Measurements from ENCODE around the gene CDH4.

CDH4 gene

GRCh38 chr20:61577065-61577464, 325.0 kb downstream of the CDH4 start:
- DNase-seq (ENCODE audit: low read depth in 2 of 2): no peak

DNA sequence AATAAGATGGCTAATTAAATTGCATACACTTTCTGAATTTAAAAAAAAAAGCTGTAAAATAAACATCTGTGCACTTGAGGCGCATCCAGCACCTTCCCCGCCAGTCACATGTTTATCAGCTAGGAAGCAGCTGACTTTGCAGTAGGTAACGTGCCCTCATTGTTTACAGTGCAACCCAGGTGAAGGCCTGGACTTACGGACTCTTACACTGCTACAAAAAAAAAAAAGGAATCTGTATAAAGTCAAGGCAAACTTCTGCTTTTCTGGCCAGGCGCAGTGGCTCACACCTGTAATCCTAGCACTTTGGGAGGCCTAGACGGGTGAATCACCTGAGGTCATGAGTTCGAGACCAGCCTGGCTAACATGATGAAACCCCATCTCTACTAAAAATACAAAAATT, 327.8 kb downstream of the CDH4 start:
- DNase-seq (ENCODE audit: low read depth in 2 of 2): no peak

DNA sequence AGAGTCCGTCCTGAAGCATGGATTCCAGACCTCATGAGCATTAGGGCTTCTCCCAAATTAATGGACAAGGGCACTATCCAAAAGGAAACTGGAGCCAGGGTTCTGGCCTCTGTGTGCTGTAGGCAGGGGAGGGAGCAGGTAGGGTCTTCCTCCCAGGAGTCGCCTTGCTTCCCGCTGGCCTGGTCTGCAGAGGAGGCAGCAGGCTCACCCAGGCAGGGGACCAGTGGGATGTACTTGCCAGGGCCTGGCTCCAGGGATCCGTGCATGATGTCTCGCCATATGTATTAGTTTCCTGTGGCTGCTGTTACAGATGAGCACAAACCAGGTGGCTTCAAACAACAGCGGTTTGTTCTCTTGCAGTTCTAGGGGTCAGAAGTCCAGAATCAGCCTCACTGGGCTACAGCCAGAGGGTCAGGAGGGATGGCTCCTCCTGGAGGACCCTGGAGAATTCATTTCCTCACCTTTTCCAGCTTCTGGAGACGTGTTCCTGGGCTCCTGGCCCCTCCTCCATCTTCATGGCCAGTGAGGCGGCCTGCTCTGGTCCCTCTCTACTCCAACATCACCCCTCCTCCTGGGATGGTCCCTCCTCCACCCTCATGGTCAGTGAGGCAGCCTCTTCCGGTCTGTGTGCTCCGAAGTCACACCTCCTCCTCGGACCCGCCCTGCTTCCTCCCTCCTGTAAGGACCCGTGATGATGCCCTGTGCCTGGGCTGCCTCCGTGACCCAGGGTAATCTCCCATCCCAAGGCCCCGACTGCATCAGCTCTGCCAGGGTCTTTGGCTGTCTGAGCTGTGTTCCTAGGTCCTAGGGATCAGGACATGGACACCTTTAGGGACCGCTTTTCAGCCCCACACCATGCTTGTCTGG, 329.1 kb downstream of the CDH4 start:
- no peak for DNase-seq (ENCODE audit: low read depth in 2 of 2)

DNA sequence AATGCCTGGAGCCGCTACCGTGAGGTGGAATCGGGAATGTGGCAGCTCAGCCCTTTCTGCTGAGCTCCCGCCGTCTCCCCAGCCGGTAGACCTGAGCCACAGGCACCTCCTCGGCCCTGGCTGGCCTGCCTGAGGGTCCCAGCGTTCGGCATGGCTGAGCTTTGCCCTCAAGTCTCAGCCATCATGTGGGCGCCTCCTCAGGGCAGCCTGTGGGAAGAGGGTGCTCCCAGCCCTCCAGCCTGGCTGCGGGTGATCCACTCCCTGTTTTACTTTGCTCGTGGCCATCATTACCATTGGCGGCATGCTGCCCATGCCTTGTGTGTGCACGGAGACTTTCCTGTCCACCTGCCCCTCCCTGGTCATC, 329.7 kb downstream of the CDH4 start:
- DNase-seq (ENCODE audit: low read depth in 2 of 2): no peak

DNA sequence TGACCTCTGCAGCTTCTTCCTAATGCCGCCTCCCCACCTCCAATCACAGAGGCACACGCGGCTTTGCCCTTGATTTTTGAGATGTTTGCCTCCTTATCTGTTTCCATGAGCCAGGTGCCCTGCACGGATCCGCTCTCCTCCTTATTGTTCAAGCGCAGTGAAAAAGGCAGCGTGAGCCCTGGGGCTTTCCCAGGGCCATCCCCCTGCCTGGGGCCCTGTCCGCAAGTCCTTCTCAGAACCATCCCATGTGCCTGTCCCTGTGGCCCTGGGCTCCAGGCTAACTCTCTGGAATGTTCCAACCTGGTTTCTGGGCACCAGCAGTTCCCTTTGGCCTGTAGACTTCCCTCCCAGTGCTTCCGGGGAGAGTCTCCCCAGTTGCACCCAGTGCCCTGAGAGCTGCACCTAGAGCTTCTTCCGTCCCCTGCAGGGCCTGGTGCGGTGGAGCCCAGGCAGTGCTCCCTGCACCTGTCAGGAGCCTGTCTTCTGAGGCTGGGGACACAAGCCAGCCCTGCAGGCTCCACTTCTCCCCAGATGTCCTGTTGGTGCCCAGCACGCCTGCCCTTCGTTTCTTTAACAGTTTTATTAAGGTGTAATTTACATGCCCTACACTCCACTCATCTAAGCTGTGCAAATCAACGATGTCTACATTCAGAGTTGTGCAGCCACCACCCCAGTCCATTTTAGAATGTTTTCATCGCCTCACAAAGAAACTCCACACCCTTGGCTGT, 330.3 kb downstream of the CDH4 start:
- no peak for DNase-seq (ENCODE audit: low read depth in 2 of 2)

- DNase-seq (ENCODE audit: low read depth in 2 of 2): no peak
Observed at GRCh38 chr20:61583356-61583755, 331.3 kb downstream of the CDH4 start.

- no peak for DNase-seq (ENCODE audit: low read depth in 2 of 2)
Observed at GRCh38 chr20:61584851-61585250, 332.8 kb downstream of the CDH4 start.

GRCh38 chr20:61585764-61586163, 333.7 kb downstream of the CDH4 start:
- DNase-seq (ENCODE audit: low read depth in 2 of 2): no peak

- DNase-seq (ENCODE audit: low read depth in 2 of 2): no peak
Observed at GRCh38 chr20:61587036-61587435, 335.0 kb downstream of the CDH4 start.

DNA sequence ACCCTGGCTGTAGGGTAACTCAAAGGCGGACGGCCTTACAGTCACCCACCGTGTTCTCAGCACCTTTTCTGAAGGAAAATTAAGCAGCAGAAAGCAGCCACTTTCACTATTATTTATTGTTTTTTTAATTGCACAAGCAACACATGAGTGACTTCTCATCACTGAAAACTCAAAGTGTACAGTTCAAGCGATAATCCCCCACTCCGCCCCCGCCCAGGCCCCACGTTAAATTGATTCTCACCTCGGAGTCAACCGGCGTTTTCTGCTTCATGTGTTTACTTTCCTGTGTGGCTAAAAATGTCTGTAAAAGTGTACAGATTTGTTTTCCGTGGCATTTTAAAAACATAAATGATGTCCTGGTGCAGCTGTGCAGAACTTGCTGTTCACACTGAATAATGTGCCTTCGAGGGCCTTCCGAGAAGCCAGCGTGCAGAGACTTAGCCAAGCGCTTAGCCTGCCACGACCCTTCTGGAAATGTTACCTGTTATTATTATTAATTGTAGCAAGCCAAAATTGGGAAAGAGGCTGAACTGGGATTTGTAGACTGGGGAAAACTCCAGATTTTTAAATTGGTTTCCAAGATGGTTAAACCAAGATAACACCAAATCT, 335.7 kb downstream of the CDH4 start:
- no peak for DNase-seq (ENCODE audit: low read depth in 2 of 2)

- no peak for DNase-seq (ENCODE audit: low read depth in 2 of 2)
Observed at GRCh38 chr20:61588411-61589385, 336.6 kb downstream of the CDH4 start.

DNA sequence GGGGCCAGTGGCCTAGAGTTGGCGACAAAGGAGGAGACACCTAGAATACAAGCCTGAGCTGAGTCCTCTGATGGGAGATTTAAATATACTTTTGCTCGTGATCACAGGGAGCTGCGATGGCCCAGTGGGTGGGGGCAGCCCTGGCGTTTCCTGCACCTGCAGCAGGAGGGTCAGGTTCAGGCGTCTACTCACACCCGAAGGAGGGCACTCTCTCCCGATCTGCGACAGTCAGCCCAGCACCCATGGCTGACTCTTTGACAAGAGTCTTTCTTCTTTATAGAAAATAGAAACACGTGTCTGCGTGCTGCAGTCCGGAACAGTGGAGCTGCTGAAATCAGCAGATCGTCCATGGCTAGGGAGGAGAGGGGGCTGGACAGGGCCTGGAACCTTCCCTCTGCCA, 338.2 kb downstream of the CDH4 start:
- no peak for DNase-seq (ENCODE audit: low read depth in 2 of 2)

GRCh38 chr20:61593516-61593915, 341.5 kb downstream of the CDH4 start:
- DNase-seq (ENCODE audit: low read depth in 2 of 2): no peak

DNA sequence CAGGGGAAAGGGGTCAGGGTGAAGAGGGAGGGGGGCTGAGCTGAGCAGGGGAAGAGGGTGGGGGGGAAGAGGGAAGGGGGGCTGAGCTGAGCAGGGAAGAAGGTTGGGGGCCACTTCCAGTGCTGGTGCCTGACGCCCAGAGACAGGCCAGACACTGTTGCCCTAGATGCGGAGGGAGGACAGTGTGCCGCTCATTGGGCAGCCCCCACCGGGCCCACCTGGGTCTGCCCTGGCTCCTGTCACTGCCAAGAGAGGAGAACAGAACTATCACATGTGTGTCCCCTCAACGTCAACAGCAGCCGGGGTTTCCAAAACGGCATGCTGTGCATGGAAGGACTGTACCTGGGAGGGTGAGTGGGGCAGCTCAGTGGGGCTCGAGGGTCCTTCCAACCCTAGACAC, 342.1 kb downstream of the CDH4 start:
- no peak for DNase-seq (ENCODE audit: low read depth in 2 of 2)

- DNase-seq (ENCODE audit: low read depth in 2 of 2): no peak
Observed at GRCh38 chr20:61595216-61595615, 343.2 kb downstream of the CDH4 start.

GRCh38 chr20:61596687-61597330, 344.7 kb downstream of the CDH4 start:
- no peak for DNase-seq (ENCODE audit: low read depth in 2 of 2)

DNA sequence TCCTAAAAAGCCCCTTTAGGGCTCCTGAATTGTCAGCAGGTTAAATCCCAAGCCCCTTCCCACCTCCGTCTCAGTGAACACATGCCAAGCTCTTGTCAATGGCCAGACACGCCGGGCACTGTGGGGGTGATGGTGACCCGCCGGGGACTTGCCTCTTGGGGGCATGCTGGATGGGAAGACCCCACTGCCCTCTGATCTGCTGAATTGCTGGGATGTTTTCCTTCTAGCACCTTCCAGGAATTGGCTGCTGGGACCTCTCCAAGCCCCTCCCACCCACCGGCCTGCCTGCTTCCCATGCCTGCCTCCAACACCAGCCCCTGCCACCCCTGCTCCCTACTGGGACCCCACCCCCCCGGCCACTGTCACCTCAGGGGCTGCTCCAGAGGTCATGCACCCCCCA, 345.9 kb downstream of the CDH4 start:
- no peak for DNase-seq (ENCODE audit: low read depth in 2 of 2)

DNA sequence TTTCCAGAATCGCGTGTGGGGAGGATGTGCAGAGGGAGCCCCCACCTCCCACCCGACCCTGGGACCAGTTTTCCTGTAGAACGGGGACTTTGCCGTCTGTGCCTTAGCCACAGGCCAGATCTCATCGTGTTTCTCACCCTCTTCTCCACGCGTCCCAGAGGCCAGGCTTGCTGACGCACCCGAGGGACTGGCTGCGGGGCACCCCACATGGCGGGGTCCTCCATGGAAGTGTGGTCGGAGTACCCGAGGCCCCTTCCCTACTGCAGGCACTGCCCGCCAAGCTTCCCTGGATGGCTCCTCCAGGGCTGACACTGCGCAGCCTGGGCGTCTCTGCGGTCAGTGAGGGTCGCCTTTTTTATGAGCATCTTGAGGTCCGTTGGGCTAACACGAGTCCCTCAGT, 346.5 kb downstream of the CDH4 start:
- DNase-seq (ENCODE audit: low read depth in 2 of 2): no peak

DNA sequence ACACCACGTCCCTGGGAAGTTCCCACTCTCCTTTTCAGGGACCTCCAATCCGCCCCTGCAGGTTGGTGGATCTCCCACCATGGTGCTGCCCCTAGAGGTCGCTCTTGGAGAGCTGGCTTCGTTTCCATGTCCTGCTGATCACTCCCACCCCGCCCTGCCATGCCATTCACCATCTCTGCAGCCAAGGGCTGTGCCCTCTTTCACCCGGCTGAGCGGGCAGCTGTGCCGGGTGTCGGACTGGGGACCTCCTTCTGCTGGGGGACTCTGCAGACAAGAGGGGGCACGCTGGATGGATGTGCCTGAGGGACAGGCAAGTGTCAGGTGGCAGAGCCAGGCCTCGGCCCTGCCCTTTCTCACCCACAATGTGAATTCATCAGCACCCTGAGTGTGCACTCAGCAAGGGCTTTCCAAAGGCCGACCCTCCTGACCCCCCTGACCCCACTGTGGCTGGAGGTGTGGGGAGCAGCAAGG, 347.0 kb downstream of the CDH4 start:
- DNase-seq (ENCODE audit: low read depth in 2 of 2): no peak

DNA sequence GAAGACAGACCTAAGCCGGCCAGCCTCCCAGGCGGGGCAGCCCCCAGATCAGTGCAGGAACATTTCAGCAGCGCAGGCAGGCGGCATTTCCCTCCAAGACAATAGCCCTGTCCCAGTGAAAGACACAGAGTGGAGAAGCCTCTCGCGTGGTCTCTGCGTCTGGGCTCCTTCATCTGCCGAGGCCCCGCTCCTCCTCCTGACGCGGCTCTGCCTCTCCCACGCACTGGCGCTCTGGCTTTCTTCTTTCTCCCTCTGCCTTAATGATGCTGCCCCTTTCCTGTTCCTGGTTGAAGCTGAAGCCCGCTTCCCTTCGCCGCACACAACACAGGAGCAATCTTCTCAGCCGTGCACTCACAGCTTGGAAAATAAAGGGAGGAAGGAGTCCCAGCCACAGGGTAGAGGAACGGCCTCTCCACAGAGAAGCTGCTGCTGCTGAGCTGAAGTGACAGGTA, 347.5 kb downstream of the CDH4 start:
- no peak for DNase-seq (ENCODE audit: low read depth in 2 of 2)

DNA sequence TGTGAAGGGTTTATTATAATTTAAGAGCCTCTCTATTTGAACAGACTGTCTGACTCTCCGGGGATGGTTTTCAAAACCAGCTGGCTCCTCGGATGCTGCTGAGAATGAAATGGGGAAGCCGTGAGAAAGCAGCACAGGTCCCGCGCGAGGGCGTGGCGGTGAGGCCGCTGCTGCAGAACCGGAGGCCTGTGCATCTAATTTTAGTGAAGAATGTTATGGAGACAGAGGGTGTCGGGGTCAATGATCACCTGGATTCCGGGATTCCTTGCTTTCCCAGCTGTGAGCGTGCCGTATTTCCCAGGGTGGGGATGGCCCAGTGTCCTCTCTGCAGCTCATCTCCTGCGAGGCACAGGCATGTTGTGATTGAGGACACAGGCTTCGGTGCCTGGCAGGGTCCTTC, 348.0 kb downstream of the CDH4 start:
- no peak for DNase-seq (ENCODE audit: low read depth in 2 of 2)

Measured in stimulated activated CD4-positive, alpha-beta T cell treated with anti-CD3 and anti-CD28 coated beads, Interleukin-4, amount 100 ng/mL, for 48 hours (primary cell).